H9 (cell line): ENCODE data around the gene TMEM26. TPM values are rescaled to one million over a fixed set of nuclear protein-coding genes. Genes with fewer than 3 reads are reported as not detected.

Source experiments
- DNase-seq: peaks from one replicate; pipeline ENCODE4 v3.0.0-alpha.2; 2017
- H2AFZ ChIP-seq: one replicate; pipeline ENCODE4 v1.6.1; 2013; ENCODE audit warnings: mild to moderate bottlenecking, low read length, control low read depth, moderate library complexity
- H2AK5ac ChIP-seq: 2 replicates; pipeline ENCODE4 v1.6.1; 2013; ENCODE audit warnings: low read length, control low read depth, mixed read lengths; ENCODE audit not compliant: insufficient read length
- H2BK120ac ChIP-seq: one replicate; pipeline ENCODE4 v1.6.1; 2013; ENCODE audit warnings: low read depth, mild to moderate bottlenecking, low read length, control low read depth, inconsistent platforms; ENCODE audit not compliant: poor library complexity, severe bottlenecking
- H2BK12ac ChIP-seq: 2 replicates; pipeline ENCODE4 v1.6.1; 2013; ENCODE audit warnings: low read length, control low read depth, mixed read lengths, low read depth; ENCODE audit not compliant: insufficient read length
- H2BK15ac ChIP-seq: 2 replicates; pipeline ENCODE4 v1.6.1; 2013; ENCODE audit warnings: low read depth, low read length, control low read depth
- H2BK20ac ChIP-seq: one replicate; pipeline ENCODE4 v1.6.1; 2013; ENCODE audit warnings: low read depth, mild to moderate bottlenecking, low read length, control low read depth, inconsistent platforms; ENCODE audit not compliant: poor library complexity, severe bottlenecking
- H2BK5ac ChIP-seq: 2 replicates; pipeline ENCODE4 v1.6.1; 2013; ENCODE audit warnings: low read length, control low read depth, mixed read lengths; ENCODE audit not compliant: insufficient read length
- H3K14ac ChIP-seq: 2 replicates; pipeline ENCODE4 v1.6.1; 2013; ENCODE audit warnings: low read length, control low read depth; ENCODE audit not compliant: insufficient read depth
- H3K18ac ChIP-seq: 2 replicates; pipeline ENCODE4 v1.6.1; 2013; ENCODE audit warnings: low read depth, mild to moderate bottlenecking, mixed read lengths, low read length, control low read depth; ENCODE audit not compliant: insufficient read length
- H3K23ac ChIP-seq: 2 replicates; pipeline ENCODE4 v1.6.1; 2013; ENCODE audit warnings: low read length, control low read depth, mixed read lengths, low read depth; ENCODE audit not compliant: insufficient read length
- H3K23me2 ChIP-seq: 2 replicates; pipeline ENCODE4 v1.6.1; 2013; ENCODE audit warnings: low read depth, mild to moderate bottlenecking, mixed read lengths, low read length, control low read depth; ENCODE audit not compliant: insufficient read length, poor library complexity, severe bottlenecking
- H3K27ac ChIP-seq: 2 replicates; pipeline ENCODE4 v1.5.1; 2013; ENCODE audit warnings: low read length, control low read depth, mixed read lengths, low read depth; ENCODE audit not compliant: insufficient read length
- H3K27me3 ChIP-seq: 2 replicates; pipeline ENCODE4 v1.6.1; 2013; ENCODE audit warnings: low read length, control low read depth, inconsistent platforms; ENCODE audit not compliant: insufficient read depth
- H3K4ac ChIP-seq: 2 replicates; pipeline ENCODE4 v1.6.1; 2013; ENCODE audit warnings: low read depth, mild to moderate bottlenecking, control low read depth, inconsistent platforms, low read length, moderate library complexity
- H3K4me1 ChIP-seq: 2 replicates; pipeline ENCODE4 v1.6.1; 2013; ENCODE audit warnings: low read length, control low read depth, inconsistent platforms; ENCODE audit not compliant: insufficient read depth
- H3K4me2 ChIP-seq: 2 replicates; pipeline ENCODE4 v1.6.1; 2013; ENCODE audit warnings: low read length, control low read depth, mixed read lengths; ENCODE audit not compliant: insufficient read length, insufficient read depth
- H3K56ac ChIP-seq: 2 replicates; pipeline ENCODE4 v1.6.1; 2013; ENCODE audit warnings: low read depth, mild to moderate bottlenecking, mixed read lengths, low read length, control low read depth; ENCODE audit not compliant: insufficient read length
- H3K79me1 ChIP-seq: 2 replicates; pipeline ENCODE4 v1.6.1; 2013; ENCODE audit warnings: low read depth, mild to moderate bottlenecking, moderate library complexity, low read length, control low read depth, inconsistent platforms; ENCODE audit not compliant: insufficient read depth, poor library complexity, severe bottlenecking
- H3K79me2 ChIP-seq: 2 replicates; pipeline ENCODE4 v1.6.1; 2013; ENCODE audit warnings: low read length, control low read depth, inconsistent platforms; ENCODE audit not compliant: insufficient read depth
- H3K9ac ChIP-seq: 2 replicates; pipeline ENCODE4 v1.6.1; 2013; ENCODE audit warnings: low read length, control low read depth, mixed read lengths; ENCODE audit not compliant: insufficient read length; ENCODE audit errors: extremely low read depth
- H3K9me3 ChIP-seq: one replicate; pipeline ENCODE4 v1.6.1; 2013; ENCODE audit warnings: low read depth, low read length, inconsistent platforms; ENCODE audit not compliant: control insufficient read depth
- H3T11ph ChIP-seq: one replicate; pipeline ENCODE4 v1.6.1; 2013; ENCODE audit warnings: mild to moderate bottlenecking, low read length, control low read depth, inconsistent platforms
- H4K20me1 ChIP-seq: one replicate; pipeline ENCODE4 v1.6.1; 2013; ENCODE audit not compliant: control insufficient read depth, insufficient read length, insufficient read depth
- H4K5ac ChIP-seq: 2 replicates; pipeline ENCODE4 v1.6.1; 2013; ENCODE audit warnings: low read depth, mild to moderate bottlenecking, mixed read lengths, low read length, control low read depth; ENCODE audit not compliant: insufficient read length
- H4K8ac ChIP-seq: replicated peaks from 2 replicates; pipeline ENCODE4 v1.6.1; 2013; ENCODE audit warnings: low read length, control low read depth, mixed read lengths, low read depth; ENCODE audit not compliant: insufficient read length
- H4K91ac ChIP-seq: 2 replicates; pipeline ENCODE4 v1.6.1; 2013; ENCODE audit warnings: low read depth, mild to moderate bottlenecking, moderate library complexity, mixed read lengths, low read length, control low read depth; ENCODE audit not compliant: insufficient read length
- H3K27ac Mint-ChIP-seq, 3 experiments: 2 replicates in 2 of 3; 3 replicates in 1 of 3; pipeline ENCODE4 v1.8.0; 2020 to 2021; ENCODE audit warnings: mixed read lengths in 3 of 3, mild to moderate bottlenecking in 1 of 3, moderate library complexity in 1 of 3
- H3K27me3 Mint-ChIP-seq: 2 replicates; pipeline ENCODE4 v1.8.0; 2021; ENCODE audit warnings: low read depth, mild to moderate bottlenecking, moderate library complexity, mixed read lengths
- H3K36me3 Mint-ChIP-seq, 3 experiments: 2 replicates in 2 of 3; 3 replicates in 1 of 3; pipeline ENCODE4 v1.8.0; 2020 to 2021; ENCODE audit warnings: low read depth in 3 of 3, mixed read lengths in 3 of 3; ENCODE audit not compliant: insufficient read depth in 1 of 3
- H3K4me1 Mint-ChIP-seq, 2 experiments: 2 replicates each; pipeline ENCODE4 v1.8.0; 2020; ENCODE audit warnings: mixed read lengths in 2 of 2
- H3K4me3 Mint-ChIP-seq, 2 experiments: 2 replicates in 1 of 2; 3 replicates in 1 of 2; pipeline ENCODE4 v1.8.0; 2020 to 2021; ENCODE audit warnings: mild to moderate bottlenecking in 2 of 2, mixed read lengths in 2 of 2, moderate library complexity in 1 of 2
- H3K9me3 Mint-ChIP-seq, 2 experiments: 2 replicates in 1 of 2; 3 replicates in 1 of 2; pipeline ENCODE4 v1.8.0; 2020; ENCODE audit warnings: mild to moderate bottlenecking in 2 of 2, mixed read lengths in 2 of 2, moderate library complexity in 1 of 2
- CTCF ChIP-seq: fragments of 200-600 bp; sonication (generic); conservative IDR thresholded peaks from 3 replicates; pipeline ENCODE4 v1.8.0; 2021; ENCODE audit warnings: antibody characterized with exemption, mild to moderate bottlenecking
- WGBS: extraction: QIAGEN DNeasy Blood & Tissue Kit; methylation state at CpG from one replicate; pipeline ENCODE4 v1.1.7; 2013; ENCODE audit warnings: missing lambda C conversion rate, low lambda C conversion rate, mixed read lengths; ENCODE audit not compliant: insufficient read length; ENCODE audit errors: extremely low coverage; 5-methylcytosine and 5-hydroxymethylcytosine counted together
- total RNA-seq: library from RNA; stranded (reverse); gene quantifications from 2 replicates; pipeline ENCODE4 v1.2.1, GENCODE V29; 2021

TMEM26 gene
- total RNA-seq, 1 experiment from 2014 or later, result 0.15 TPM

GRCh38 chr10:61471491-61471890 is 18.3 kb upstream of the TMEM26 start:
- H3K79me1 ChIP-seq, result no peaks in the 10 kb centered on the region
- no peaks in the 10 kb centered on the region for H3K9me3 ChIP-seq
- no peak overlapping the region for H3K9ac ChIP-seq
- no peaks in the 10 kb centered on the region for H3K23me2 ChIP-seq
- H2BK15ac ChIP-seq, result no peak overlapping the region
- H2BK120ac ChIP-seq, result no peak overlapping the region
- no peak overlapping the region for H3K4ac ChIP-seq
- H3K18ac ChIP-seq, result no peak overlapping the region
- Mint-ChIP-seq H3K4me1 (0 out of 4 replicates have a peak, but pooled peaks cover 0 to 4% of the 10 kb centered on the region in 2 experiments), H3K4me3 (no peak overlapping the region), H3K27ac (no peak overlapping the region), H3K36me3 (no peaks in the 10 kb centered on the region; a peak in 2 of 7 replicates), H3K9me3 (no peaks in the 10 kb centered on the region), H3K27me3 (no peaks in the 10 kb centered on the region; the same call in none of the 2 replicates)
- H2AK5ac ChIP-seq, result no peak overlapping the region
- no peaks in the 10 kb centered on the region for H3K79me2 ChIP-seq
- H2BK12ac ChIP-seq, result no peak overlapping the region
- no peak overlapping the region for H3T11ph ChIP-seq
- no peak overlapping the region for H2BK20ac ChIP-seq
- H4K91ac ChIP-seq, result no peak overlapping the region
- no peak overlapping the region for H3K23ac ChIP-seq
- no peak overlapping the region for H4K8ac ChIP-seq
- no peaks in the 10 kb centered on the region for H3K27me3 ChIP-seq
- no CpG with 5 or more reads among the region's 2 CpGs for WGBS
- no peak overlapping the region for H3K56ac ChIP-seq
- no peak overlapping the region for H2AFZ ChIP-seq
- H4K20me1 ChIP-seq, result no peaks in the 10 kb centered on the region
- no peak overlapping the region for H3K27ac ChIP-seq
- no peak overlapping the region for H2BK5ac ChIP-seq
- DNase-seq, result no peak
- no peaks in the 10 kb centered on the region for H3K4me1 ChIP-seq
- H4K5ac ChIP-seq, result no peak overlapping the region
- TF ChIP-seq CTCF, result no peak
- no peak overlapping the region for H3K4me2 ChIP-seq
- no peak overlapping the region for H3K14ac ChIP-seq
